Fibroblast of pulmonary artery (primary cell): ENCODE measurements around the gene SLC16A14.

Source experiments
- DNase-seq: peaks from one replicate; pipeline ENCODE4 v3.0.0-alpha.2; 2010; ENCODE audit warnings: low read depth
- H3K4me3 ChIP-seq: replicated peaks from 2 replicates; pipeline ENCODE4 v1.5.1; 2011; ENCODE audit warnings: low read depth, mild to moderate bottlenecking, control low read depth, low read length, moderate library complexity
- TF ChIP-seq, protein P1 (sequence below): IDR thresholded peaks from 2 replicates; pipeline ENCODE4 v1.5.1; 2011; ENCODE audit warnings: mild to moderate bottlenecking, control low read depth, low read length, inconsistent platforms; ENCODE audit errors: missing control alignments

The SLC16A14 gene

DNA sequence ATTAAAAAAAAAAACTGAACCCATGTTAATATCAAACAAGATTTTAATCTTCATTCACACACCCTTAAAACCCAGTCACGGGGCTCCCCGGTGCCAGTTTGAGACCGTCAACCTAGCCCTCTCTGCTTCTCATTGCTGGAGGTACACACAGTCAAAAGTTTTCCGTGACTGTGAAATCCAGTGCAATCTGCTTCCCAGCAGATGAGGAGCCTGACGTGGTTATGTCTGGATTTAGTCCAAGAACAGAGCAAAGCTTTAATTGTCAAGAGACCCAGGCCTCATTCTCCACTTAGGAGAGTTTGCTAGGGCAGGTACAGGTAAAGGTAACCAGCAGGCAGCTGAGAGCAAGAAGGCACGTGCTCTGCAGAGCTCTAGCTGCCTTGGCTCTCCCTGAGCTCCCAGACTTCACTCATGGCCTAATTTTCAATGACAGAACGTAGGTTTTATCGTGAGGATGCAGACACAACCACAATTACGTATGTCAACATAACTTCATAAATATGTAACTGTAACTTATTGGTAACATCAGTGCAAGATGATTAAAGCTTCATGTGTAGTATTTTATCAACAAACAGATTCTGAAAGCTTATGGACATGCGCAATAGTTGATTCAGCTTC, 56.3 kb downstream of the SLC16A14 start:
- TF ChIP-seq, protein P1, sequence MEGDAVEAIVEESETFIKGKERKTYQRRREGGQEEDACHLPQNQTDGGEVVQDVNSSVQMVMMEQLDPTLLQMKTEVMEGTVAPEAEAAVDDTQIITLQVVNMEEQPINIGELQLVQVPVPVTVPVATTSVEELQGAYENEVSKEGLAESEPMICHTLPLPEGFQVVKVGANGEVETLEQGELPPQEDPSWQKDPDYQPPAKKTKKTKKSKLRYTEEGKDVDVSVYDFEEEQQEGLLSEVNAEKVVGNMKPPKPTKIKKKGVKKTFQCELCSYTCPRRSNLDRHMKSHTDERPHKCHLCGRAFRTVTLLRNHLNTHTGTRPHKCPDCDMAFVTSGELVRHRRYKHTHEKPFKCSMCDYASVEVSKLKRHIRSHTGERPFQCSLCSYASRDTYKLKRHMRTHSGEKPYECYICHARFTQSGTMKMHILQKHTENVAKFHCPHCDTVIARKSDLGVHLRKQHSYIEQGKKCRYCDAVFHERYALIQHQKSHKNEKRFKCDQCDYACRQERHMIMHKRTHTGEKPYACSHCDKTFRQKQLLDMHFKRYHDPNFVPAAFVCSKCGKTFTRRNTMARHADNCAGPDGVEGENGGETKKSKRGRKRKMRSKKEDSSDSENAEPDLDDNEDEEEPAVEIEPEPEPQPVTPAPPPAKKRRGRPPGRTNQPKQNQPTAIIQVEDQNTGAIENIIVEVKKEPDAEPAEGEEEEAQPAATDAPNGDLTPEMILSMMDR, result no peak
- peak; percentile 3 for DNase-seq

GRCh38 chr2:230011617-230012016, 57.1 kb downstream of the SLC16A14 start:
- TF ChIP-seq, protein P1, result no peak
- no peak overlapping the region for H3K4me3 ChIP-seq
- no peak for DNase-seq

More for the DNA sequence above, 56.3 kb downstream of the SLC16A14 start:
- no peak overlapping the region for H3K4me3 ChIP-seq

- TF ChIP-seq, protein P1, result no peak
- DNase-seq, result no peak
- no peak overlapping the region for H3K4me3 ChIP-seq
These were observed 58.2 kb downstream of the SLC16A14 start for GRCh38 chr2:230010501-230010900.

DNA sequence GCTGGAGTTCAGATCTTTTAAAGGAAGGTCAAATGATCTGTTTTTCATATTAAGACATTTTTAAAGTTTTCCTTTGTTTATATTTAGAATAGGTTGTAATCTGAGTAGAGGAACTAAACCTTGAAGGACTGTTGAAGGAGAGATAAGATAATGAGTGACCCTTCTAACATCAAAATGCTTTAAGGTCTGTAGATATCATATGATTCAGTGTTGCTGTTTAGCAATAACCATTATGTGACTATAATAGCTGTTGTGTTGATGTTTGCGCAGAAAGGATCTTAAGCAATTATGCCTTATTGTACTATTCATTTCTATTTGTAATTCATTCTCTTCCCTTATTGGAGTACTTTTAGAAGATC, 60.0 kb downstream of the SLC16A14 start:
- TF ChIP-seq, protein P1, result no peak
- no peak overlapping the region for H3K4me3 ChIP-seq
- peak; percentile 14 for DNase-seq

DNA sequence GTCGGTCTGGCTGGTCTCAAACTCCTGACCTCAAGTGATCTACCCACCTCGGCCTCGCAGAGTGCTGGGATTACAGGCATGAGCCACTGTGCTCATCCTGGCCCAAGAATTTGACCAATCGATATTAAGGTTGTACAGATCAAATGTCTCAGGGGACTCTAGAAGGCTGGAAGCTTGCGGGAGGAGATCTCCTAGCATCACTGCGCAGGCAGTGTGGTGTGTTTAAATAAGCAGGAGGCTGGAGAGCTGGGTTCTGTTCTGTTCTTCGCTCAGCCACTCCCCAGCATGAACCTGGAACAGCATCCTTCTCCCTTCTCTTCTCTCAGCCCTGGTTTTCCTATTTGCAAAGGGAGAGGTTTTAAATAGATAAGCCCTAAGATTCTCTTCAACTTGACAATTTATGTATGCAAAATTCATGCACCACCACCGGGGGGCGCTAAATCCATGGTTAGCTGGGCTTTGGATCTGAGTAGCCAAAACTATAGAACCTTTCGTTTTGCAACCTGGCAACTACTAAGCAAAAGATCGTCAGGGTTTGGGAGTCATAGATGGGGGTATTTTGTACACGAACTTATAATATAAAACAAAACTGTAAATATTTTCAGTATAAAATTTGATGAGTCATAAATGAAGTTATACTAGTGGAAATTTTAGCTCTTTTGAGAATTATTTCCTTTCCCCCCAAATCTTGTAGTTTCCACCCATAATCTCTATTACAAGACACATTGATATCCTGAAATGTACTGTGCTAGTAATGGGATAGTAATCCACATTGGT, 60.6 kb downstream of the SLC16A14 start:
- TF ChIP-seq, protein P1, result peak; percentile 78
- peak; percentile 86 for DNase-seq
- H3K4me3 ChIP-seq, result peak overlapping the region; percentile 19

DNA sequence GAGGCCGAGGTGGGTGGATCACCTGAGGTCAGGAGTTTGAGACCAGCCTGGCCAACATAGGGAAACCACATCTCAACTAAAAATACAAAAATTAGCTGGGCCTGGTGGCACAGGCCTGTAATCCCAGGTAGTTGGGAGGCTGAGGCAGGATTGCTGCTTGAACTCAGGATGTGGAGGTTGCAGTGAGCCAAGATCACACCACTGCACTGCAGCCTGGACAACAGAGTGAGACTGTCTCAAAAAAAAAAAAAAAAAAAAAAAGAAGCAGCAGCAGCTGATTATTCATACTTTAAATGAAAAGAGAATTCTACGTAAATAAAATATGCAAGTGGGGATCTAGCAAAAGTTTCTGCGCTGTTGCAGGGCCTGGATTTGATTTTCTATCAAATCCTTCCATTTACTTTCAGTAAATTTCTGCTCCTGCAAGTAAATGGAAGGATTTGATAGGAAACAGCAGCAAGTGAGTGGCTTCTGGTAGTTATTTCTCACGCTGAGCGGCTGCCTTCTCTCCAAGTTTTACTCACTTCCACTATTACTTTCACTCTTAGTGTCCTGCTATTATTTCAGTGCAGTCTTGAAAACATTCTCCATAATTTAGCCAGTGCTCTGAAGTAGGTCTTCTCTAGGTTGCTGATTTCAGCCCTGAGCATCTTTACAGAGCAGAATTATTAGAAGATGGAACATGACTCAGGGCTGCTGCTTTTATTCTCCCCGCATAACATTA, 68.4 kb downstream of the SLC16A14 start:
- DNase-seq, result no peak

More for the DNA sequence above, 68.4 kb downstream of the SLC16A14 start:
- H3K4me3 ChIP-seq, result no peak overlapping the region
- TF ChIP-seq, protein P1, result no peak
